AG09309 (cell line): Measurements from ENCODE around the gene P2RY11.

Source experiments
- DNase-seq: peaks from one replicate; pipeline ENCODE4 v3.0.0-alpha.2; 2010; ENCODE audit warnings: low read depth
- H3K4me3 ChIP-seq: 2 replicates; pipeline ENCODE4 v1.5.1; 2011; ENCODE audit warnings: mild to moderate bottlenecking, low read depth, low read length, moderate library complexity; ENCODE audit not compliant: control insufficient read depth
- CTCF ChIP-seq: IDR thresholded peaks from 2 replicates; pipeline ENCODE4 v1.5.1; 2011; ENCODE audit warnings: mild to moderate bottlenecking, low read depth, low read length, inconsistent platforms; ENCODE audit not compliant: insufficient read depth, control insufficient read depth; ENCODE audit errors: missing control alignments

P2RY11 gene

GRCh38 chr19:10111405-10111811 lies at the start of gene P2RY11:
Gene P2RY11 (plus strand): TSS chr19:10111693. CDS start chr19:10111722, 29 bp downstream.
- H3K4me3 ChIP-seq, result no peak within 1 kb of the TSS
- DNase-seq, result no peak
- TF ChIP-seq CTCF, result no peak

- H3K4me3 ChIP-seq, result no peak overlapping the region
- no peak for TF ChIP-seq CTCF
- no peak for DNase-seq
Observed at GRCh38 chr19:10061717-10062310, 49.7 kb upstream of the P2RY11 start.

GRCh38 chr19:10068205-10068604 lies 43.3 kb upstream of the P2RY11 start:
- H3K4me3 ChIP-seq, result no peak overlapping the region
- TF ChIP-seq CTCF, result no peak
- DNase-seq, result no peak

GRCh38 chr19:10069046-10069445 lies 42.4 kb upstream of the P2RY11 start:
- TF ChIP-seq CTCF, result no peak
- H3K4me3 ChIP-seq, result no peak overlapping the region
- DNase-seq, result no peak

GRCh38 chr19:10070730-10071446 lies 40.6 kb upstream of the P2RY11 start:
- no peak overlapping the region for H3K4me3 ChIP-seq
- DNase-seq, result no peak
- TF ChIP-seq CTCF, result no peak

- peak; percentile 32 for TF ChIP-seq CTCF
- DNase-seq, result no peak
- no peak overlapping the region for H3K4me3 ChIP-seq
Observed at GRCh38 chr19:10074153-10074552, 37.3 kb upstream of the P2RY11 start.
